ENCODE data around the gene HUNK. TPM values are rescaled to one million over a fixed set of nuclear protein-coding genes. Genes with fewer than 3 reads are reported as not detected.

HUNK gene
- total and polyA plus RNA-seq, 12 donors: 0.13 to 1.4 (median 0.54) TPM

- H3K27me3 ChIP-seq: no peaks in the 10 kb centered on the region
- no peaks in the 10 kb centered on the region for H3K36me3 ChIP-seq (replicated peaks in 1 of 2)
- H3K4me1 ChIP-seq (replicated peaks in 1 of 2): peaks cover 0 to 3% of the 10 kb centered on the region in 2 donors
- no peaks in the 10 kb centered on the region for H3K9me3 ChIP-seq (replicated peaks in 1 of 3)
- 73 to 76% (median 75%) methylated on average over 9 to 10 of the region's 10 CpGs for WGBS, 4 donors
- intact Hi-C loops (cut with DNase I): no loop called here
- no peak for DNase-seq
- no peak overlapping the region for H3K27ac ChIP-seq
- H3K4me3 ChIP-seq: no peak overlapping the region
- no peak for TF ChIP-seq CTCF (IDR thresholded peaks at IDR 0.05)
- TF ChIP-seq POLR2A (IDR thresholded peaks at IDR 0.05): no peak
These were observed 121.3 kb downstream of the HUNK start for GRCh38 chr21:31993826-31994825.

- no peak overlapping the region for H3K4me3 ChIP-seq
- peaks cover 0 to 3% of the 10 kb centered on the region in 2 donors for H3K4me1 ChIP-seq (replicated peaks in 1 of 2)
- no peaks in the 10 kb centered on the region for H3K27me3 ChIP-seq
- no peaks in the 10 kb centered on the region for H3K9me3 ChIP-seq (replicated peaks in 1 of 3)
- H3K27ac ChIP-seq: no peak overlapping the region
- WGBS, 4 donors: 59 to 74% (median 70%) methylated on average over 4 of the region's 4 CpGs
- intact Hi-C loops (cut with DNase I): no loop called here
- no peak for DNase-seq
- H3K36me3 ChIP-seq (replicated peaks in 1 of 2): no peaks in the 10 kb centered on the region
- no peak for TF ChIP-seq CTCF (IDR thresholded peaks at IDR 0.05)
- TF ChIP-seq POLR2A (IDR thresholded peaks at IDR 0.05): no peak
These were observed 124.4 kb downstream of the HUNK start for GRCh38 chr21:31997191-31997590.

- H3K27me3 ChIP-seq: no peaks in the 10 kb centered on the region
- TF ChIP-seq POLR2A (IDR thresholded peaks at IDR 0.05): no peak
- TF ChIP-seq CTCF (IDR thresholded peaks at IDR 0.05): no peak
- no peak overlapping the region for H3K4me3 ChIP-seq
- WGBS, 4 donors: 92 to 96% (median 93%) methylated on average over 12 of the region's 12 CpGs
- DNase-seq: no peak
- no peak overlapping the region for H3K27ac ChIP-seq
- H3K9me3 ChIP-seq (replicated peaks in 1 of 3): no peaks in the 10 kb centered on the region
- peaks cover 0 to under 1% of the 10 kb centered on the region in 2 donors for H3K4me1 ChIP-seq (replicated peaks in 1 of 2)
- no peaks in the 10 kb centered on the region for H3K36me3 ChIP-seq (replicated peaks in 1 of 2)
- intact Hi-C loops (cut with DNase I): no loop called here
These were observed 127.1 kb downstream of the HUNK start for GRCh38 chr21:31999810-32000468.

- DNase-seq: no peak
- Histone ChIP-seq H3K4me3 (no peak overlapping the region), H3K27ac (no peak overlapping the region), H3K9me3 (replicated peaks in 1 of 3) (no peaks in the 10 kb centered on the region), H3K4me1 (replicated peaks in 1 of 2) (no peaks in the 10 kb centered on the region), H3K27me3 (no peaks in the 10 kb centered on the region), H3K36me3 (replicated peaks in 1 of 2) (no peaks in the 10 kb centered on the region)
- intact Hi-C loops (cut with DNase I): no loop called here
- 88 to 95% (median 91%) methylated on average over 11 of the region's 11 CpGs for WGBS, 4 donors
- no peak for TF ChIP-seq POLR2A (IDR thresholded peaks at IDR 0.05)
- TF ChIP-seq CTCF (IDR thresholded peaks at IDR 0.05): no peak
These were observed 128.6 kb downstream of the HUNK start for GRCh38 chr21:32001390-32001789.

Measured in adrenal gland (tissue), 12 donors.